HL-60 (cell line): ENCODE measurements around the gene NRP2.
A peak's percentile ranks its signal among the peaks of the same experiment; 100 is the strongest.

Source experiments
- DNase-seq, 2 experiments: peaks; one replicate each; pipeline ENCODE4 v3.0.0-alpha.2; 2010 to 2020; ENCODE audit warnings: low read depth in 1 of 2, low spot score in 1 of 2
- H3K27ac ChIP-seq: fragments of 250-450 bp; sonication (Bioruptor Pico); replicated peaks from 2 replicates; pipeline ENCODE4 v1.5.1; 2020; ENCODE audit warnings: mild to moderate bottlenecking, moderate library complexity
- H3K27me3 ChIP-seq: fragments of 250-450 bp; sonication (Bioruptor Pico); 2 replicates; pipeline ENCODE4 v1.5.1; 2021; ENCODE audit warnings: mild to moderate bottlenecking, moderate library complexity; ENCODE audit not compliant: insufficient read depth, poor library complexity, severe bottlenecking
- H3K4me3 ChIP-seq: replicated peaks from 2 replicates; pipeline ENCODE4 v1.5.1; 2011; ENCODE audit warnings: mild to moderate bottlenecking, control low read depth, low read length; ENCODE audit not compliant: insufficient read depth
- CTCF ChIP-seq: IDR thresholded peaks from one replicate; pipeline ENCODE4 v1.5.1; 2011; ENCODE audit warnings: low read length, control low read depth, inconsistent platforms; ENCODE audit not compliant: insufficient read depth
- GABPA ChIP-seq: IDR thresholded peaks from 2 replicates; pipeline ENCODE4 v1.6.1; 2012; ENCODE audit warnings: low read depth
- POLR2AphosphoS5 ChIP-seq: IDR thresholded peaks from 2 replicates; pipeline ENCODE4 v1.6.1; 2012; ENCODE audit warnings: low read depth
- REST ChIP-seq: IDR thresholded peaks from 2 replicates; pipeline ENCODE4 v1.6.1; 2012; ENCODE audit warnings: low read depth; ENCODE audit not compliant: insufficient replicate concordance
- SPI1 ChIP-seq: IDR thresholded peaks from 2 replicates; pipeline ENCODE4 v1.6.1; 2012; ENCODE audit warnings: low read depth, mild to moderate bottlenecking, borderline replicate concordance

NRP2 gene

DNA sequence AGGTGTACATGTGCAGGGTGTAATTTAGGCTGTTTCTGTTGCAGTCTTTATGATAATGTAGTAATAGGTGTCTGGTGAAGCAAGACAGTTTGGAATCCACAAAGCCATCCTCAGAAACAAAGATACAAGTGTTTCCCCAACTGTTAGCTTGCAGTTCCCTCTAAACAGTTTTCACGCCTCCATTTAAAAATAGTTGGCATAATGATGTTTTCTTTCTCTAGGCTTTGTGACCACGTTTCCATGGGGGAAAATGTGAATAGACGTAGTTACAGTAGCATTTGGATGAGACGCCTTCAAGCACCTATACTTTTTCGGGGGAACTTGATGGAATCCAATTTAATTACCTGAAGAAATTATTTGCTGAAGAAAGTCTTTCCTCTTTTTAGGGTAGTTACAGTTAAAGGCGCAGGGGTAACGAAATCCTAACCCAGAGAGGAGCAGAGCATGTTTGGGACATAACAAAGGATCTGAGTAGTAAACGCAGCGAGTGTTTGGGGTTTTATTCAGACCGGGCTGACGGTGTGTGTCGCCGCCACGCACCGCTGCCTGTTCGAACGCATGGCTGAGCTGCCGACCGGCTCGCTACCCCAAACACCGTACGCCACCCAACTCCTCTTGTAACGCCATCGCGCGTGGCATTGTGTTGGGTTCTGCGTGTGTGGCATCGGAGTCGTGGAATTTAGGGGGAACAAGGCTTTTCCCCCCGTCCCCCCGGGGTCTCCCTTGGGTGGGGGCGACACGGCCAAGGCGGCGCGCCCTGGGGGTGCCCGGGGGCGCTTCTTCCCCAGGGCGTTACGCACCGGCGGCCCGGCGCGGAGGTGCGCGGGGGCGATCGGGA is 681 bp upstream of the NRP2 start:
- Histone ChIP-seq H3K4me3 (peak overlapping the region; percentile 44), H3K27me3 (peaks cover 58% of the 10 kb centered on the region), H3K27ac (no peak overlapping the region)
- no peak for DNase-seq
- TF ChIP-seq REST (no peak), CTCF (no peak), POLR2AphosphoS5 (no peak), GABPA (no peak), SPI1 (no peak)

DNA sequence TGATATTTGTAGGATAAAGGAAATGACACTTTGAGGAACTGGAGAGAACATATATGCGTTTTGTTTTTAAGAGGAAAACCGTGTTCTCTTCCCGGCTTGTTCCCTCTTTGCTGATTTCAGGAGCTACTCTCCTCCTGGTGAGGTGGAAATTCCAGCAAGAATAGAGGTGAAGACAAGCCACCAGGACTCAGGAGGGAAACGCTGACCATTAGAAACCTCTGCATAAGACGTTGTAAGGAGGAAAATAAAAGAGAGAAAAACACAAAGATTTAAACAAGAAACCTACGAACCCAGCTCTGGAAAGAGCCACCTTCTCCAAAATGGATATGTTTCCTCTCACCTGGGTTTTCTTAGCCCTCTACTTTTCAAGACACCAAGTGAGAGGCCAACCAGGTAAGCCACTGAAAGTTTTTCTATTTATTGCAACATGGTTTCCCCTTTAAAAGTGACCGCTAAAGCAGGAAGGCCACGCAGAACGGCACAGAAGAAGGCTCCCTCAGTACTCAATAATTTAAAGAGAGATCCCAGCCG is 735 bp downstream of the NRP2 start:
- no peak for DNase-seq
- Histone ChIP-seq H3K27me3 (peaks cover 68% of the 10 kb centered on the region), H3K4me3 (no peak overlapping the region), H3K27ac (no peak overlapping the region)
- no peak for TF ChIP-seq REST
- TF ChIP-seq GABPA: no peak
- no peak for TF ChIP-seq SPI1
- TF ChIP-seq POLR2AphosphoS5: no peak
- no peak for TF ChIP-seq CTCF

DNA sequence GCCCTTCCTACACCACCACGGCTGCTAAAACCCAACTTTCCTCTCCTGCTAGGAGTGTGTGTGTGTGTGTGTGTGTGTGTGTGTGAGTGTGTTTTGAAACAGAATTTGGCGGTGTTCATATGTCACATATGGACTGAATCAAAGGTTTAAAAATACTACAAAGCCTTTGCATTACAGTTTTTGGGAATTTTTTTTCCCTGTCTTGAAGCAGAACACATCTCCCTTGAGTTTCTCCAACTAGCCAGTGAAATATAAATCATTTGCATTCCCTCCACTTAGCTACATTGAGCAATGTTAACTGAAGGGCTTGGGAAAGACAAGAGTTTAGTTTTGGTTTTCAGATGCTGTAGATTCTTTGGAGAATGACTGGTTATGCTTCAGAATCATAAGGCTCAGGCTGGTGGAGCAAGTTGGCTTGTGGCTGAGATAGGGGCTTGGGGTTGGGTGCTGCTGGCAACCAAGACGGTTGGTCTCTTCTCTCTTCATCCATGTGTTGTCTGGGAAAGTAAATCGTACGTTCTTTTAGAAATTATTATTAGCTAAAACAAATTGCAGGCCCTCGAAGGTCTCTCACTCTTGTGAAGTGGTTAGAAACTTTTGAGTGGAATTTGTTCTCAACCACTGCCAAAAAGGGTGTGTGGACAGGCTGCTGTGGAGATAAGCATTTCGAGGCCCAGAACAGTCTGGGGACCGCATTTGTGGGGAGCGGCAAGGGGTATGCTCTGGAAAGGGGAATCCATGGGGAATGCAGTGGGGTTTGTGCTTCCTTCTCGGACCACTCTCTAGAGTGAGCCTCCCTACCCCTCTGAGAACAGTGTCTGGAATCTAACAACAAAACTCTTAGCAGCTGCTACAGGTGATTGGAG is 1.4 kb downstream of the NRP2 start:
- TF ChIP-seq GABPA (no peak), SPI1 (no peak), POLR2AphosphoS5 (no peak), CTCF (no peak), REST (no peak)
- H3K27ac ChIP-seq: no peak overlapping the region
- H3K27me3 ChIP-seq: peaks cover 75% of the 10 kb centered on the region
- no peak overlapping the region for H3K4me3 ChIP-seq
- no peak for DNase-seq
